HG03196 (cell line): ENCODE measurements around the gene AARS1.
"Not testable (repeated sequence)": the region's sequence is repeated elsewhere in the genome, so short reads cannot be mapped to it uniquely, and the experiment has no call there.

ENCODE experiments used
- ATAC-seq: cut with Tn5 transposase; IDR thresholded peaks from one replicate; pipeline ENCODE4 v1.9.1; 2021; ENCODE audit not compliant: unreplicated experiment

AARS1 gene

DNA sequence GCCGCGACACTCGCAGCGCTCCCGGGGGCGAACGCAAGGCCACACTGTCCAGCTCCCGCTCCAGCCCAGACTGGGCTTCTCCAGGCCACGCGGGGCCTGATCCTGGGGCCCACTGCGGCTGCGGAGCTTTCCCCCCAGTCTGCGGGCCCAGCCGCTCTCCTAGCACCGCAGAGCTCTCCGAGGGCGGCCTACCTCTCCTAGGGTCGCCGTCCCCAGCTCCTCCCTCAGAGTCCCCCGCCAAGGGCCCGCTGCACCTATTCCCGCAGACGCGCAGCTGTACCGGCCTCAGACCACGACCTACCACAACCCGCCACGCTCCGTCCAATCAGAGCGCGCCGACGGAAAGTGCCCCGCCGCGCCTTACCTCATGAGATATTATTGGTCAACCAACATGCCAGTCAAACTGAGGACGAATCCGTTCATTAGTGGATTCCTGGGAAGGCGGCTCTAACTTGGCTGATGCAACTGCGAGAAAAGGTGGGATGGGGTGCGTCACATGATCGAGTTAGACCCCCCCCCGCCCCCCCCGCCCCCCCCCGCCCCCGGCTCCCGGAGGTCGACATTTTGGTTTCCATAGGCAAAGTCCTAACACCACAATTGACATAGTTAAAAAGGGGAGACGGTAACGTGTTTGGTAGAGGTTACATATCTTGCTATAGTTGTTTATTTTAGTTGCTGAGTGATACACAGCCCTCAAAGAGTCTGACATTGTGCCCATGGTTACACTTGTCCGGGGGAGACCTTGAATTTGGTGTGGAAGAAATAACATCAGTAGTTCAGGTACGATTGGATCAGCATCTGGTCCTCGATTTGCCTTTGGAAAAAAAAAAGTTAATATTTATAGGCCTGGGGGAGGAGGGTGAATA, at the start of gene AARS1:
Gene AARS1, minus strand, starts transcription at position 278 of the 866 bp plus-strand sequence. CDS start 6,743 bp downstream, outside the sequence.
- ATAC-seq, result peak; percentile 97

DNA sequence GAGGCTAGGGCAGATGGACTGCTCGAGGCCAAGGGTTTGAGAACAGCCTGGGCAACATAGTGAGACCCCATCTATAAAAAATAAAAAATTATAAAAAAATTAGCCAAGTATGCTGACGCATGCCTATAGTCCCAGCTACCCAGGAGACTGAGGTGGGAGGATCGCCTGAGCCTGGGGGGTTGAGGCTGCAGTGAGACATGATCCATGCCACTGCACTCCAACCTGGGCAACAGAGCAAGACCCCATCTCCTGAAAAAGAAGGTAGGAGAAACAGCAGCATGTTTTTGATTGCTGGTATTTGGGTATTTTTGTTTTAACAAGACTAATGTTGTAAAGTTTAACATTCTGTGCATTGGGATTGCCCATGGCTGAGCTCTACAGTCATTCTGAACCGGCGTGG, 48.5 kb upstream of the AARS1 start:
- ATAC-seq, result no peak

DNA sequence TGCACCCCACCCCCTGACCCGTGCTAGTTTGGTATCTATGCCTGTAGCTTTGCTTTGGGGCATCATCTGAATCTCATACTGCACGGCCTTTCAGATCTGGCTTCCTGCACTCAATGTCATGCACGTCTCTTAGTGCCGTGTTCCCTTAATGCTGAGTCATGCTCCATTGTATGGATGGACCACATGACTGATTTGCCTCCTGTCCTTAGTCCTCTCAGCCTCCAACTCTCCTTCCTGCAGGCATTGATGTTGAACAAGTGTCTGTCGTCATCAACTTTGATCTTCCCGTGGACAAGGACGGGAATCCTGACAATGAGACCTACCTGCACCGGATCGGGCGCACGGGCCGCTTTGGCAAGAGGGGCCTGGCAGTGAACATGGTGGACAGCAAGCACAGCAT, 43.4 kb upstream of the AARS1 start:
- not testable (repeated sequence) for ATAC-seq

DNA sequence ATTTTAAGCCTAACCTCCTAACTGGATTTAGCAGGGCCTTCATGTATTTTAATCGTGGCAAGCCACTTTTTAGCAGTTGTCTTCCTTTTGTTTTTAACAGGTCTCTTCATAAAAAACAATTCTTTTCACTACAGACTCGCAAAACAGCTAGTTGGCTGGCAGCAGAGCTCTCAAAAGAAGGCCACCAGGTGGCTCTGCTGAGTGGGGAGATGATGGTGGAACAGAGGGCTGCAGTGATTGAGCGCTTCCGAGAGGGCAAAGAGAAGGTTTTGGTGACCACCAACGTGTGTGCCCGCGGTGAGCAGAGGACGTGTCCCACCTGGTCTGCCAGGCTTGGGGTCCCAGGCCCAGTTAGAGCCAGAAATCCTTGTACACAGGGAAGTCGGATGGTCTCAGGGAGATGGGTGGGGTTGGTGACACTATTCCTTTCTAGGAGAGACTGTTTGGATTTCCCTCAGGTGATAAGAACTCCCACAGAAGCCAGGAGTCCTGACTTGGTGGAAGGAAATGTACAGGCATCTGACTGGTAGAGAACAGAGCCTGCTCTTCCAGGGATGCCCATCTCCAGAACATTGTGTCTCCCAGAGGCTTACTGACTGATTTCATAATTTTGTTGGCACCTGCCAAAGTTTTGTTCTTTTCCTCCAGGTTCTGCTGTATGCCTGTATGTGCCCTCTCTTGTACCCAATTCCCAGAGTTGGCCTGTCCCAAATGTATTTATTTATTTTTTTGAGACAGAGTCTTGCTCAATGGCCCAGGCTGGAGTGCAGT, 42.5 kb upstream of the AARS1 start:
- no peak for ATAC-seq

DNA sequence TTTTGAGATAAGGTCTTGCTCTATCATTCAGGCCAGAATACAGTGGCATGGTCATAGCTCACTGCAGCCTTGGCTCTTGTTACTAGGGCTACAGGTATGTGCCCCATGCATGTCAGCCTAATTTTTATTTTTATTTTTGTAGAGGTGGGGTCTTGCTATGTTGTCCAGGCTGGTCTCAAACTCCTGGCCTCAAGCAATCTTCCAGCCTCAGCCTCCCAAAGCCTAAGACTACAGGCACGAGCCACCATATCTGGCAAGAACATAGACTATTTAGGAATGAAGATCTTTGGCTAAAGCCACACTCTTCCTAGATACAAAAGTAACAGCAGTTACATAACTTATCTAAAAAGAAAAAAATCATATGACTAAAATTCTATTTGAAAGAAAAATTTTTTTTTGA, 41.8 kb upstream of the AARS1 start:
- no peak for ATAC-seq

DNA sequence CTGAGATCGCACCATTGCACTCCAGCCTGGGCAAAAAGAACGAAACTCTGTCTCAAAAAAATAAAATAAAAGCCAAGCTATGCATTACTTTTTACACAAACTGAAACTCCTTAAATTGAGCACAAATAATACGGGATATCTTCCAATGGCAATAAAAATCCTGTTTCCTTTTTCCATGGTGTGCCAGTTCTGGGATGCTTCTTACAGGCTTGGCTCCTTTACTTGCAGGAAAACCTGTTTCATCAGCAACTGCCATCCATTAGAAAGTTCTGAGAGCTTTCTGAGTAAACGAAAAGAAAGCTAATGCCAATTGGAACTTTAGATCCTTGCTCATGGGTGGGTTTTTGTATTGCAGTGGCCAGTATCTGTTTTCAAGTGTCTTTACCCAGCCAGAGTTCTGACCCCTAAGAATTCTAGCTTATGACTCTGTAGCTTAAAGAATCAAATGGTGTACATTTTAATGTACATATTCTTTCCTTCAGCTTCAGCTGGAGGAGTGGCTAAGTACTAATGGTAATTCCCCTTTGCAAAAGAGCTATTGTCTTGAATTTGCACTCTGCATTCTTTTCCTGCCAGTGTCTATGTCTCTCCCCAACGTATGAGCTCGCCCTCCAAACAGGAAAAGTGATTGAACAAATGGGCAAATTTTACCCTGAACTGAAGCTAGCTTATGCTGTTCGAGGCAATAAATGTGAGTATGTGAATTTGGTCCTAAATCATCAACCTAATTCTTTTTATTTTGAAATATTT, 35.9 kb upstream of the AARS1 start:
- no peak for ATAC-seq

DNA sequence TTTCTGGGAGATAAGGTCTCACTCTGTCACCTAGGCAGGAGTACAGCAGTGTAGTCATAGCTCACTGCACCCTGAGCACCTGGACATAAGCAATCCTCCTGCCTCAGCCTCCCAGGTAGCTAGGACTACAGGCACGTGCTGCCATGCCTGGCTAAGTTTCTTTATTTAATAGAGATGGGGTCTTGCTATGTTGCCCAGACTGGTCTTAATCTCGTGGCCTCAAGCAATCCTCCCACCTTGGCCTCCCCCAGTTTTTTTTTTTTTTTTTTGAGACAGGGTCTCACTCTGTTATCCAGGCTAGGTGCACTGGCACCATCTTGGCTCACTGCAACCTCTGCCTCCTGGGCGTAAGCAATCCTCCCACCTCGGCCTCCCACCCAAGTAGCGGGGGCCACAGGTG, 30.8 kb upstream of the AARS1 start:
- ATAC-seq, result no peak

DNA sequence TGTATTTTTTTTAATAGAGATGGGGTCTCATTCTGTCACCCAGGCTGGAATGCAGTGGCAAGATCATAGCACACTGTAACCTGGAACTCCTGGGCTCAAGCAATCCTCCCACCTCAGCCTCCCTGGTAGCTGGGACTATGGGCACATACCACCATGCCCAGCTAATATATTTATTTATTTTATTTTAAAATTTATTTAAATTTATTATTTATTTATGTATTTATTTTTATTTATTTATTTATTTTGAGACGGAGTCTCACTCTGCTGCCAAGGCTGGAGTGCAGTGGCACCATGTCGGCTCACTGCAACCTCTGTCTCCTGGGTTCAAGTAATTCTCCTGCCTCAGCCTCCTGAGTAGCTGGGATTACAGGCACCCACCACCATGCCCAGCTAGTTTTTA, 18.4 kb upstream of the AARS1 start:
- ATAC-seq, result not testable (repeated sequence)

DNA sequence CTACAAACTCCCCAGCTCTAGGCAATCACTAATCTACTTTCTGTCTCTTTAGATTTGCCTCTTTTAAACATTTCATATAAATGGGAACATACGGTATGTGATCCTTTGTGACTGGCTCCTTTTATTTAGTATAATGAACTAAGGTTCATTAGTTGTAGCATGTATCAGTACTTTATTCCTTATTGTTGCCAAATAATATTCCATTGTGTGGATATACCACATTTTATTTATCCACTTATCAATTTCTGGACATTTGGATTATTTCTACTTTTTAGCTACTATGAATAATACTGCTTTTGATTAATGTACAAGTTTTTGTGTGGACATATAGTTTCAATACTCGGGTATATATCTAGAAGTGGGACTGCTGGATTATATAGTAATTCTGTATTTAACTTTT, 17.6 kb upstream of the AARS1 start:
- ATAC-seq, result no peak

DNA sequence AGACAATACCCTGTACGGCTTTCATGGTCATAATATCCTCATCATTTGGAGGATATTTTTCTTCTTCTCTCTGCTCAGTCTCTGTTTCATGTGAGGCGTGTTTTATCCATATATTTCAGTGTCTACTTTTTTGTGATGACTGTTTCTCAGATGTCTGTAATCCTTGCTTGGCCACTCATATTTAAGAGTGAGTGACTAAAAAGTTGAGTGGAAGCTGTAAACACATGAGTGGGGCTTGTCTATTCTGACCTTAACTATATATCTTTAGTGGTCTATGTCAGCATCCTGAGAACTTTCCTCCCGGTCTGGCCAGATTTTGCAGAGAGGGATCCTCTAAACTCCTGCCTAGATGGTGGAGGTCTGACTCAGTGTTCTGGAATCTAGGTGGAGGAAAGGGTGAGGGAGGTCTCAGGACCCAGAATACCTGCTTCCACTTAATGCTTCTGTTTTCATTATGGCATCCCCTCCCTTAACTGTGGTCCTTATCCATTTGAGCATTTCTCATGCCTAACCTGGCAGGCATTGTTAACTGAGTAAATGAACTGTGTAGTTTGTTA, 15.7 kb upstream of the AARS1 start:
- no peak for ATAC-seq

DNA sequence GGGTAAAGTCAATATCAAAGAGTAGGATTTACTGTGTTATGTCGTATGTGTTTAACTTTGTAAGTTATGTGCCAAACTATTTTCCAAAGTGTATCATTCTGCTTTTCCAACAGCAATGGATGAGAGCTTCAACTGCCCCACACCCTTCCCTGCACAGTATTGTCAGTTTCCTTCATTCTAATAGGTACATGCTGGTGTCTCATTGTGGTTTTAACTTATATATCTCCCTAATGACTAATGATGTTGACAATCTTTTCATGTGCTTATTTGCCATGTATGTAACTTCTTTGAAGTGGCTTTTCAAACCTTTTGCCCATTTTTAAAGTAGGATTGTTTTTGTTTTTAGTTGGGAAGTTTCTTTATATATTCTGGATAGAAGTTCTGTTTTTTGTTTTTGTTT, 13.4 kb upstream of the AARS1 start:
- no peak for ATAC-seq

DNA sequence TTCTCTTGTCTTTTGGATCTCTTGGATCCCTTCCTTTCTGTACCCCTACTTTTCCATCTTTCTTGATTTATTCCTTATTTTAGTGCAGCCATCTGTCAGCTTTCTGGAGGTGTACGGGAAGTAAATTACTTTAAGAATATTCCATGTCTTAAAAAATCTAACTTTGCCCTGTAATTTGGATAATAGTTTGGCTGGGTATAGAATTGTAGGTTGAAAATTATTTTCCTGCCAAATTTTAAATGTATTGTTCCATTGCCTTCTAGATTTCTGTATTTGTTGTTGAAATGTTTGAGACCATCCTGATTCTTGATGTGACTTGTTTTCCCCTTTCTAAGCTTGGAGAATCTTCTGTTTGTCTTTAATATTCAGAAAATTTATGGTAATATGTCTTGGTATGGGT, 11.8 kb upstream of the AARS1 start:
- no peak for ATAC-seq

DNA sequence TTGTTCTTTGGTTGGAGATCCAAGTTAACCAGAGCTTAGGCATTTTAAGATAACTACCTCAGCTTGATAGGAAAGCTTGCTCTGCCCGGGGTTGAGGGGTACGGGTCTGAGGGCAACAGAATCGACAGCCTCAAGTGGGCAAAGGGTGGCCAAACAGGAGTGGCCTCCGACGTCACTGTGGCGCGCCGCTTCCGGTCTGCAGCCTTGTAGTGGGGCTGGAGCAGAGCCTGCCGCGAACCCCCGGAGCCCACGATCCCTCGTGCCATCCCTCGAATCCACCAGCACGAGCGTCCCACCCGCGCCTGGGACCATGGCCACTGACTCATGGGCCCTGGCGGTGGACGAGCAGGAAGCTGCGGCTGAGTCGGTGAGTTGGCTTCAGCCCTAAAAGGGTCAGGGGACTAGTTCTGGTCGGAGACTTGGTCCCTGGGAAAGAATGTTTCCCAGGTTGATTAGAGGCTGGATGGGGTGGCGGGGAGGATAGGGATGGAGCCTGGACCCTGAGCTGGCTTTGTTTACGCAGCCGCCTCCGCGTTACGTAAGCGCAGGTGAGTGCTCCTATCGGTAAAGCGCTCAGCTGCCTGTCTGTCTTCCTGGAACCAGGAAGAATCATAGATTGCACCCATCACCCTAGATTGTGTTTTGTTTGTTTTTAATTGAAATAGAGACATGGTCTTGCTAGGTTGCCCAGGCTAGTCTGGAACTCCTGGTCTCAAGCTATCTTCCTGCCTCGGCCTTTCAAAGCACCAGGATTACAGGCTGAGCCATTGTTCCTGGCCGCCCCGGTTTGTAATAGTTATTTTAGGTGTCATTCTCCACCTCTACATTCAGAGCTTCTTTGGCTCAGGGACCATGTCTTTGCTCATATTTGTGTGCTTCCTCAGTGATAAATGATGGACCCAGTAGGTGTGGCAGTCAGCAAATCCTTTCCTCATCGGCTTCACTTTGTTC, 10.0 kb upstream of the AARS1 start, which contains the start of gene DDX19B:
Gene DDX19B, plus strand, starts transcription at position 199 of the 951 bp plus-strand sequence. Its CDS starts 112 bp downstream, at position 311.
- peak; percentile 82 for ATAC-seq

DNA sequence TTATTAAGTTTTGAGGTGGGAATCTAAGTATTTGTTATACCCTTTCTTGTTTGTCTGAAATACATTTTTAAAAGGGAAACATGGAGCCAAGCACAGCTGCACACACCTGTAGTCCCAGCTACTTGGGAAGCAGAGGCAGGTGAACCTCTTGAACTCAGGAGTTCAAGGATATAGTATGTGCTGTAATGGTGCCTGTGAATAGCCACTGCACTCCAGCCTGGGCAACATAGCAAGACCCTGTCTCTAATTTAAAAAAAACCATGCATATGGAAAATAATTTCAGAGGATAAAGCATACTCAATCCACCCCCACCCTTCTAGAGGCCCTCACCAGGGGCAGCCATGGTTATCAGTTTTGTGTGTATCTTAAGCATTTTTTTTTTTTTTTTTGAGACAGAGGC, 6.3 kb upstream of the AARS1 start:
- ATAC-seq, result no peak

DNA sequence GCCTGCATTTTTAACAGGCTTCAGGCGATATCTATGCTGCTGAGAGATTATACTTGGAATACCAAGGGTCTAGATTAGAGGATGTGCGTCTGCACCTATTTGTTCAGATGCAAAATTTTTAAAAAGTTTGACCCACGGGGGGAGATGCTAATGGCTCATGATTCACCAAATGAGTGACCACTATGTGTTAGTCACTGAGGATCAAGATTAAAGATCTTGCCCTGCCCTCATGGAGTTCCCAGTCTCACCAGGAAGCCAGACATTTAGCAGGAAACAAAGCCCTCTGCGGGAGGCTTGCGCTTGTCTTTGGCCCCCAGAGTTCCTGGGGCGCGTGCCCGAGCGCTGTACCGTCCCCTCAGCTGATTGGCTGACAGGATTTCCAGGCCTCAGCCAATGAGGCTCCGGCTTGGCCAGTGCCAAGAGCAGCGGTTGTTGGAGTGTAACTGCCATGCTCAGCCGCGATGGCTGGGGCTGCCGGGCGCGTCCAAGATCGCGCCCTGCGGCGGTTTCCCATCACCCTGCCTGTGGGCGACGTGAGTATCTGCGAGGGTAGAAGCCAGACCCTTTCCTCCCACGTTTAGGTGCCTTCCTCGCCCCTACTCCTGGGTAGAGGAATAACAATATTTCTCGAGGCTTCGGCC, 5.2 kb upstream of the AARS1 start:
- ATAC-seq, result no peak

DNA sequence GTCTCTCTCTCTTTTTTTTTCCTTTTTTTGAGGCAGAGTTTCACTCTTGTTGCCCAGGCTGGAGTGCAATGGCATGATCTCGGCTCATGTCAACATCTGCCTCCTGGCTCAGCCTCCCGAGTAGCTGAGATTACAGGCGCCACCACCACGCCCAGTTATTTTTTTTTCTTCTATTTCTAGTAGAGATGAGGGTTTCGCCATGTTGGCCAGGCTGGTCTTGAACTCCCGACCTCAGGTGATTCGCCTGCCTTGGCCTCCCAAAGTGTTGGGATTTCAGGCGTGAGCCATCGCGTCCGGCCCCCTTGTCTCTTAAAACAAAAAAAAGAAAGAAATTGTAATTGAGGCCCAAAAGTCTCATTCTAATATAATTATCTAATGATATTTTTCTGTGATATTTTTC, 2.8 kb upstream of the AARS1 start:
- not testable (repeated sequence) for ATAC-seq

DNA sequence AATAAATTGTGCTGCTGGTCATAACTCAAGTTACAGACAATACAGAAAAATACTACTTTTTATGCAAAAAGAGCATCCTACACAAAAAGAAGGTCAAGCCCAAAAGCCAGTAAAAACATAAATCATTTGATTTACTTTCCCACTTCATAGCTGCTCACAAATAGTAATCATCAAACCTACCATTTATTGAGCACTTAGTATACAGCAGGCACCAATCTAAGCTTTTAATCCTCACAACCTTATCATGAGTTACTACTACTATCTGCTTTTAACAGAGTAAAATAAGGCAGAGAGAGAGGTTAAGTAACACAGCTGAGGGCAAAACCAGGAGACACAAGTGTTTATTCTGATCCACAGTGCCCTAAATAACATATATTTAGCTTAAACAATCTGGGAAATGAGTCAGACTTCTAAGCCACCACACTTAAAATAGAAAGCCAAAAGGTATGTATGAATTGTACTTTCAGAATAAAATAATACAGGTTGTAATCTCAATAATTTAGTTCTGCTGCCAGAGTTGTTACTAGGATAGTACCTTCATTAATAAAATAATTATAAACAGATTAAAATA, 1.7 kb upstream of the AARS1 start:
- ATAC-seq, result no peak

DNA sequence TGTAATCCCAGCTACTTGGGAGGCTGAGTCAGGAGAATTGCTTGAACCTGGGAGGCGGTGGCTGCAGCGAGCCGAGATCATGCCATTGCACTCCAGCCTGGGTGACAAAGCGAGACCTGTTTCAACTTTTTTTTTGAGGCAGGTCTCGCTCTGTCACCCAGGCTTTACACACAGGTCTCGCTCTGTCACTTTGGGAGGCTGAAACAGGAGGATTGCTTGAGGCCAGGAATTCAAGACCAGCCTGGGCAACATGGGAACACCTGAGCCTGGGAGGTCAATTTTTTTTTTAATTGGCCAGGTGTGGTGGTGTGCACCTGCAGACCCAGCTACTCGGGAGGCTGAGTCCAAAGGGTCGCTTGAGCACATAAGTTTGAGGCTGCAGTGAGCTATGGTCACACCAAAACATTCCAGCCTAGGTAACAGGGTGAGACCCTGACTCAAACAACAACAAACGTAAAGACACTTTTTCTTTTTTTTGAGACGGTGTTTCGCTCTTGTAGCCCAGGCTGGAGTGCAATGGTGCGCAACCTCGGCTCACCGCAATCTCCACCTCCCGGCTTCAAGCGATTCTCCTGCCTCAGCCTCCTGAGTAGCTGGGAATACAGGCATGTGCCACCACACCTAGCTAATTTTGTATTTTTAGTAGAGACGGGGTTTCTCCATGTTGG, 1.9 kb downstream of the AARS1 start:
- ATAC-seq, result not testable (repeated sequence)

DNA sequence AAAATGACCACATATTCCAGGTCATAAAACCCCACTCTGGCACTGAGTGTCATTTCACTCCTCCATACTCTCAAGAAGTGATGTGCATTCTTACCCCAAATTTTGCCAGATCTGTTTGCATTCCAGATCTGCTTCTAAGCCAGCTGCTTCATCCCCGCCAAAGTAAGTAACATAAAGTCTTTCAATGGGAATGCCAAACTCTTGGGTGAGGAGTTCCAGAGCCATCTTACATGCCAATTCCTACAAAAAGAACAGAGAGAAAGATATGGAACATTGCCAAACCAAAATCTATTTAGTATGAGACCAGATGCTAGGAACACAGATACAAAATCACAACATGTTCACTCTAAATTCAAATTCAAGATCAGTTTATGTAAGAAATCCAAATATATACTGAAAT, 12.9 kb downstream of the AARS1 start:
- ATAC-seq, result no peak
